ENCODE results near the gene GYG2.
"Not testable (repeated sequence)": the region's sequence is repeated elsewhere in the genome, so short reads cannot be mapped to it uniquely, and the experiment has no call there.

GYG2 gene

DNA sequence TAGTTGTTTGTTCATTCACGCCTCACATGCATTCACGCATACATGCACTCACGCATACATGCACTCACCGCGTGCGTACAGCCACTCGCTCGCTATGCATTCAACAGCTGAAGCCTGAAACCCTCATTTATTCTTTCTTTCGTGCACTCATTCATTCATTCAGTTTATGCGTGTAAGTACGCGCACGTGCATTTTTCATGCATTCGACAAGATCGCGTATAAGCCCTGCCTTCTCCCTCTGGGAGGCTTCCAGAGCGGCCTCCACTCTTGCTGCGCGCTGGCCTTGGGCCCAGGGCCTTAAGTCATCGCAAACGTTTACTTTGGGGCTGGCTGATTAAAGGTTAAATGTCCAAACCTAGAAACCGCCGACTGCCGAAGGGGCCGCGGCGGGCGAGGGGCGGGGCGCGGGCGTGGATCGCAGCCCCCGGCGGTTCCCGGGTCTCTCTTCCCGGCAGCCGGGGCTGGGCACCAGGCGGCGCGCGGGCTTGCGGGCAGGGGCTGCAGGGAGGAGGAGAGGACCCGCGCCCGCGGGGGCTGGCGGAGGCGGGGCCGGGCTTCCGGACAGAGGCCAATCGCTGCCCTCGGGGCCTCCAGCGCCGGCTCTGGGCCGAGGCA, at the start of gene GYG2:
GYG2 (plus strand) TSS at position 587 of the 615 bp plus-strand sequence. CDS start 1,259 bp downstream, outside the sequence.
- no peak for DNase-seq

DNA sequence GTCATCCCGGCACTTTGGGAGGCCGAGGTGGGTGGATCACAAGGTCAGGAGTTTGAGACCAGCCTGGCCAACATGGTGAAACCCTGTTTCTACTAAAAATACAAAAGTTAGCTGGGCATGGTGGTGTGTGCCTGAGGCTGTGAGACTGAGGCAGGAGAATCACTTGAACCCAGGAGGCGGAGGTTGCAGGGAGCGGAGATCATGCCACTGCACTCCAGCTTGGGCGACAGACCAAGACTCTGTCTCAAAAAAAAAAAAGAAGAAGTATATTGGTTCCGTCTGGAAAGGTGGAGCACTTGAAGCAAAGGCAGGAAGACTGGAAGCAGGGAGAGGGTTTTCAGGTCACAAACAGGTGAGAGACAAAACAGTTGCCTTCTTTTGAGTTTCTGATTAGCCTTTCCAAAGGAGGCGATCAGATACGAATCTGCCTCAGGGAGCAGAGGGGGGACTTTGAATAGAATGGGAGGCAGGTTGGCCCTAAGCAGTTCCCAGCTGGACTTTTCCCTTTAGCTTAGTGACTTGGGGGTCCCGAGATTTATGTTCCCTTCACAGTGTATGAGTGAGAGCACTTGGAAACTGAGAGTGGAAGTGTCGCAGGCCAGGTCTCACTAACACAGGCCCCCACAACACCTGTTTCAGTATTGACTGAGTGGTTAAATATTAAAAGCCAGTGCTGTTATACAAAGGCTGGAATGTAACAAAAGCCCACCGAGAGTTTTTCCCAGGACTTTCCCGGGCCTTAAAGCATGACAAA, 48.1 kb upstream of the GYG2 start:
- DNase-seq = not testable (repeated sequence)

DNA sequence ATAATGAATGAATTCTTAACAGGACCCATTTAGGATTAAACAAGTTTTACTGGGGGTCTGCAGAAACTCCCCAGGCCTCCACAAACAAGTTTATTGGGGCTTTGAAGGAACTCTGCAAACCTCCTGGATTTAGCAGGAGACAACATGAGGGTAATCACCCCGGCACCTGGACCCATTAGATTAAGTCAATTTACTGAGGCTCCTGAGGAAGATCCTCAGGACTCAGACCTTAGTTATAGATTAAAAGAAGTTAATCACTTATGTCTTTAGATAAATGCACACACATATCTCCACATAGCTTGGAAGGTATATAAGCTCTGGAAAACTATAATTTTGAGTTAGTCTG, 47.5 kb upstream of the GYG2 start:
- no peak for DNase-seq

DNA sequence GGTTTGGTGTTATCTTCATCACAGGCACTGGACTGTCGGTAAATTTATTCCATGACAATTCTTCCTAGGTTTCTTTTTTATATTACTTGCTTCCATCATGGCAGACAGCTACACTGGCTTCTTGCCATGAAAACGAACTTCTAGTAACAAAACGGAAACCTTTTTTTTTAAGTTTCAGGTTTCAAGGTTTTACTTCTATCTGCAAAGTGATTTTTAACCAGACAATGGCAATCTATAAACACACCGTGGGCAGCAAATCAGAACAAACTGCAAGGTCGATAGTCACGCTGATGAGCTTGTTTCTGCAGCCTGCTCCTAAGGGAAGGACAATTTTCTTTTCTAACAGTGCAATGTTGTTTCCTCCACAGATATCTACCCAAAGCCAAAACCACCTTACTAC, 47.0 kb upstream of the GYG2 start:
- DNase-seq = no peak

DNA sequence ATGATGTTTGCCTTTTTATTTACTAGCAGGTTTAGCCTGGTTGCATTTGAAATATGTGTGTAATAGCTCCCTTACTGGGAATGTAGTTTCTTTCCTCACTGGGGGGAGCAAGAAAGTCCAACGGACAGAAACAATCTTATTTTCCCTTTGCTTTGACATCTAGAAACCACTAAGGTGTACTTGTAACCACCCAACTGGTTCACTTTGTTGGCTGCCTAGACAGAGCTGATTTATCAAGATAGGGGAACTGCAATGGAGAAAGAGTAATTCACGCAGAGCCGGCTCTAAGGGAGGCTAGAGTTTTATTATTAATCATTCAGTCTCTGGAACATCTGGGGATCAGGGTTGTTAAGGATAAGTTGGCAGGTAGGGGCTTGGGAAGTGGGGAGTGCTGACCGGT, 46.6 kb upstream of the GYG2 start:
- no peak for DNase-seq

DNA sequence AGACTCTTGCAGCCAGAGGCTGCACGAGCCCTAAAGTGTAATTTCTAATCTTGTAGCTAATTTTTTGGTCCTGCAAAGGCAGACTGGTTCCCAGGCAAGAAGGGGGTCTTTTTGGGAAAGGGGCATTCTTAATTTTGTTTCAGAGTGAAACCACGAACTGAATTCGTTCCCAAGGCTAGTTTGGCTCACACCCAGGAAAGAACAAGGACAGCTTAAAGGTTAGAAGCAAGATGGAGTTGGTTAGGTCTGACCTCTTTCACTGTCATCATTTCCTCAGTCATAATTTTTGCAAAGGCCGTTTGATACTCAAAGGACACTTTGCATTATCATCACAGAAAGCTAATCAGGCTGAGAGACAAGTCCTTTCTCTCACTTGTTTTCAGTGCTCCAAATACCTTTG, 46.0 kb upstream of the GYG2 start:
- DNase-seq = no peak

DNA sequence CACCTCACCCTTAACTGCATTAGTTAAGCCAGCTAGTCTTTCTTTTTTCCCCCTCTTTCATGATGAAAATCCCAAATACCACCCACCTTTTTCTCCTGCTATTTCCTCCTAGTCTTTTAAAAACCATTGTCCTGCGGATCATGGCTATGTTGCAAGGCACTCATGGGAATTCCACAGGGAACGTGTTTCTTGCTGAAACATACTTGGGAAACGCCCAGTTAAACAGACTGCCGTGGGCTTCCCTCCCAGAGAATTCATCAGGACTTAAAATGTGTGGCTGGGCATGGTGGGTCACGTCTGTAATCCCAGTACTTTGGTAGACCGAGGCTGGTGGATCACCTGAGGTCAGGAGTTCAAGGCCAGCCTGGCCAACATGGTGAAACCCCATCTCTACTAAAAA, 44.7 kb upstream of the GYG2 start:
- DNase-seq = no peak

DNA sequence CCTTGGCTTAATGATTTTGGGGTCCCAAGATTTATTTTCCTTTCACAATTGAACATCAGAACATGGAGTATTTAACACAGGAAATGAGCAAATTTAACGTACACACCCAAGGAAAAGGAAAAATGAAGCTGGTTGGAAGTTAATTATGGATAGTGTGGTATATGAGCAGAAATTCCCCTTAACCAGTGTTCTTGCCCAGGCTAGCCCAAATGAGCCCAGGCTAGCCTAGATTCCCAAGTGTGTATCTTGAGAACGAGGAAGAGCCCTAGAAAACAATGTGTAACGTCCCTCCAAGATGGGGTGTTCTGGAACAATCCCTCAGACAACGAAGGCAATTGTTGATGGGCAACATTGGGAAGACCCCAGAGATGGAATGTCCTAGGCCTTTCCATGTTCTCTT, 43.2 kb upstream of the GYG2 start:
- DNase-seq = no peak

DNA sequence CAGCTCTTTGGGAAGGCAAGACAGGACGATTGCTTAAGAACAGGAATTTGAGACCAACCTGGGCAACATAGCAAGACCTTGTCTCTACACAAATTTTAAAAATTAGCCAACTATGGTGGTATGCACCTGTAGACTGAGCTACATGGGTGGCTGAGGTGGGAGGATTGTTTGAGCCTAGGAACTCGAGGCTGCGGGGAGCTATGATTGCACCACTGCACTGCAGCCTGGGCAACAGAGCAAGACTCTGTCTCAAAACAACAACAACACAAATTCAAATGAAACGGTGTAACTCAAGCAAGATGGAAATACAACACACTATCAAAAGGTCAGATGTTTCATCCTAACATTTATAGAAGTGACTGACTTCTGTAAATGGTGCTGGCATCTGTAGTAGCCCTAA, 39.8 kb upstream of the GYG2 start:
- no peak for DNase-seq

DNA sequence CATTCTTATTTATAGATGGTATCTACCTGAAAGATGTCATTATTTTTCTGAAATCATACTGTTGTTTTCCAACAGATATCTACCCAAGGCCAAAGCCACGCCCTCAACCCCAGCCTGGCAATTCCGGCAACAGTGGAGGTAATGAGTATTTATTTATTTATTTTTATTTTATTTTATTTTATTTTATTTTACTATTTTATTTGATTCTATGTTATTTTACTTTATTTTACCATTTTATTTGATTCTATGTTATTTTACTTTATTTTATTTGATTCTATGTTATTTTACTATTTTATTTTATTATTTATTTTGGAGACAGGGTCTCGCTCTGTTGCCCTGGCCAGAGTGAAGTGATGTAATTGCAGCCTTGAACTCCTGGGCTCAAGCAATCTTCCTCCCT, 39.2 kb upstream of the GYG2 start:
- no peak for DNase-seq

DNA sequence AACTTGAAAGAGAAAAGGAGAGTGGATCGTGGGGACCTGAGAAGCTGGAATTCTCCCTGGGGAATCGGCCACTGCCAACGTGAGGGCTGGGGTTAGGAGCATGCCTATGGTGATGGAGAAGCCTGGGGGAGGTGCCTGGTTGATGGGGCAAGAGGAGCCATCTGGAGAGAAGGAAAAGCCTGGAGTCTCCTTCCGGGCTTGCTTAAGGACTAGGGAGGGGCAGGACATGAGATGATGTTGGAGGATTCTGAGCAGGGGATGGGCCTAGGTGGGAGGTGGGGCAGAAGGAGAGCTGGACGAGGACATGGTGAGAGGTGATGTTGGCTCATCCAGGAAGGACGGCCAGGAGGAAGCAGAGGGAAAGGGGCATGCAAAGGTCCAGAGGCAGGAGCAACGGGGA, 35.0 kb upstream of the GYG2 start:
- no peak for DNase-seq

DNA sequence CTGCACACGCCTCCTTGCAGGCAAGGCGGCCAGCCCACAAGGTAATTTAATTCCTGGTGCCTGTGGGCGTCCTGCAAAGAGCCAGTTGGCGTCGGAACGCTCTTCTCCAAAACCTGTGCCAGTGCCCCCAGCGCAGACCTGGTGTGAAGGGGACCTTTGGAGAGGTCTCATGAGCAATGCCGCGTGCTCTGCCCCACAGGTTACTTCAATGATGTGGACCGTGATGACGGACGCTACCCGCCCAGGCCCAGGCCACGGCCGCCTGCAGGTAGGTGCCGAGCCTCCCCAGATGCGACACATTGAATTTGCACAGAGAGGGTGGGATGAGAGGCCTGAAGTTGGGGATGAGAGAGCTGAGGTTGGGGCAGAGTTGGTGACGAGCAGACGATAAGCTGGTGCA, 34.4 kb upstream of the GYG2 start:
- DNase-seq = no peak

DNA sequence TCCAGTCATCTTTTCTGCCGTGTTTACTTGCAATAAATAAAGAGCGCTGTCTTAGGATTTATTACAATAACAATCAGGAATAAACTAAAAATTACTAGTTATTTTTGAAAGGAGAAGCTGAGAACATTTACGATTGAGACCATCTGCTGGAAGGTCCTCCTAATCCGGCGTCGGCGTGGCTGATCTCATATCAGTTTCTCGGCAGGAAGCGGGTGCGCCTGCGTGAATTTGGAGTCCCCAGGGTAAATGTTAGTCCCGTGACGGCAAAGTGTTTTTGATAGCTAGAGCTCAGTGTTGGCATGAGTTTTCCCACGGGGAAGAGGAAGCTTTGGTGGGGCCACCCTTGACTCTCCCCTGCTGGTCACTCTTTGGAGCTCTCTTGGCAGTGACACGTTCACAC, 31.9 kb upstream of the GYG2 start:
- DNase-seq = peak; percentile 3

DNA sequence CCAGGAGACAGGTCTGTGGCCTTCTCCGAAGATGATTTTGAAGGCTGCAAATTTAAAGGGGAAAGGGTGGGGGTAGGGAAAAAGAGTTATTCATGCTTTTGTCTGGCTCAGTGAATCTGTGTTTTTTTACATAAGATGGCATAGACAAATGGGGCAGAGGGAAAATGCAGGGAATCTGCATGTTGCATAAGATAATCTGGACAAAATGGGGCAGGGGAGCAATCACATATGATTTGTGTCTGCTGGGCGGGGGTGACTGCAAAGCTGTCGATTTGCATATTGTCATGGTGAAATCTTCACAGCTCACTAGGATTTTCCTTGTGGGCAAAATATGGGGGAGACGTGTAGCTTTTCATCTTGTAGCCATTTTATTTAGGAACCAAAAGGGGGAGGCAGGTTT, 29.4 kb upstream of the GYG2 start:
- DNase-seq = no peak

DNA sequence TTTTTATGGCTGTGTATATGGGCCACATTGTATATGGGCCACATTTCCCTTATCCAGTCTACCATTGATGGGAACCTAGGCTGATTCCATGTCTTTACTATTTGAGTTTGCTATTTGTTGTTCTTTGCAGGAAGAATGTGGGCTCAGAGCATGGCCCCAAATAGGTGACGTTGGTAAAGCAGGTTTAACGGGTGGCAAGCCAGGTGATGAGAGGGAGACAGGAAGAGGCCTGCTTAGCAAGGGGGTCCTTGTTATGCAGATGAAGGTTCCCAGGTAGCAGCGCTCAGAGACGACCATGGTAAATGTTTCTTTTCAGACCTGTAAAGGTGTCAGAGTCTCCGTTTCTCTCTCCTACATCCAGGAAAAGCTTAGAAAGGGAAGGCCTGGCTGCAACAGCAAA, 28.8 kb upstream of the GYG2 start:
- DNase-seq = not testable (repeated sequence)

DNA sequence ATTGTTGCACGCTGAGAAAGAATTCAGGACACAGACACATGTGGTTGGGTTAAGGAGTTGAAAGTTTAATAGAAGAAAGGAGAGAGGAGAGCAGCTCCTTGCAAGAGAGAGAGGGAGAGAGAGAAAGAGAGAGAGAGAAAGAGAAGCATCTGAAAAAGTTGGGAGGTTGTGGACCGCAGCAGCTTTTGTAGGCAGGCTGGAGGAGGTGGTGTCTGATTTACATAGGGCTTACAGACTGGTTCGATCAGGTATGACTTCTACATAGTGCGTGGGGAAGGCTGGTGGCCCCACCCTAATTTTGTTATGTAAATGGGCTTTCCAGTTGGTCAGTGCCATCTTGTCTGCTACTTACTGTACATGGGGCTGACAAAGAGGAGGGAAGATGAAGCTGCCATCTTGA, 27.5 kb upstream of the GYG2 start:
- no peak for DNase-seq

DNA sequence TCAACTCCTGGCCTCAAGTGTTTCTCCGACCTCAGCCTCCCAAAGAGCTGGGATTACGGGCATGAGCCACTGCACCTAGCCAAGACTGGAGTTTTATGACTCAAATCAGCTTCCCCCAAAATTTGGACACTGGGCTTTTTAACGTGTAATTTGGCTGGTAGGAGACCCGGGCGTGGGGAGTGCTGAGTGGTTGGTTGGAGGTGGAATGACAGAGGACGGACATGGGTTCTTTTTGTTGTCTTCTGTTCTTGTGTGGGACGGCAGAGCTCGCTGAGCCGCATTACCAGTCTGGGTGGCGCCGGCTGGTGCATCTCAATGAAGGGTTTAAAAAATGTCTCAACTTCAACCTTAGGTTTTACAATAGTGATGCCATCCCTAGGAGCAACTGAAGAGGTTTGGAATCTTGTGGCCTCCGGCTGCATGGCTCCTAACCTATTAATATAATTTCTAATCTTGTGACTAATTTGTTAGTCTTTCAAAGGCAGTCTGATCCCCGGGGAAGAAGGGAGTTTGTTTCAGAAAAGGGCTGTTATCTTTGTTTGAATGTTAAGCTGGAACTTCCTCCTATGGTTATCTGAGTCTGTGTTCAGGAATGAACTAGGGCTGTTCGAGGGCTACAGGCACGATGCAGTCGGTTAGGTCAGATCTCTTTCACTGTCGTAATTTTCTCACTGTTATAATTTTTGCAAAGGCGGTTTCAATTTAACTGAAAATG, 26.2 kb upstream of the GYG2 start:
- not testable (repeated sequence) for DNase-seq

DNA sequence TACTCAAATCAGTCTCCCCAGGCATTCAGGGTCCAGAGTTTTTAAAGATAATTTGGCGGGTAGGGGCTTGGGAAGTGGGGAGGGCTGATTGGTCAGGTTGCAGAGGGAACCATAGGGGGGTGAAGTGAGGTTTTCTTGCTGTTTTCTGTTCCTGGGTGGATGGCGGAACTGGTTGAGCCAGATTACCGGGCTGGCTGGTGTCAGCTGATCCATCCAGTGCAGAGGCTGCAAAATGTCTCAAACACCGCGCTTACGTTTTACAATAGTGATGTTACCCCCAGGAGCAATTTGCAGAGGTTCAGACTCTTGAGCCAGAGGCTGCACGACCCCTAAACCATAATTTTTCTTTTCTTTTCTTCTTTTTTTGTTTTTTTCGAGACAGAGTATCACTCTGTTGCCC, 25.2 kb upstream of the GYG2 start:
- DNase-seq = not testable (repeated sequence)

DNA sequence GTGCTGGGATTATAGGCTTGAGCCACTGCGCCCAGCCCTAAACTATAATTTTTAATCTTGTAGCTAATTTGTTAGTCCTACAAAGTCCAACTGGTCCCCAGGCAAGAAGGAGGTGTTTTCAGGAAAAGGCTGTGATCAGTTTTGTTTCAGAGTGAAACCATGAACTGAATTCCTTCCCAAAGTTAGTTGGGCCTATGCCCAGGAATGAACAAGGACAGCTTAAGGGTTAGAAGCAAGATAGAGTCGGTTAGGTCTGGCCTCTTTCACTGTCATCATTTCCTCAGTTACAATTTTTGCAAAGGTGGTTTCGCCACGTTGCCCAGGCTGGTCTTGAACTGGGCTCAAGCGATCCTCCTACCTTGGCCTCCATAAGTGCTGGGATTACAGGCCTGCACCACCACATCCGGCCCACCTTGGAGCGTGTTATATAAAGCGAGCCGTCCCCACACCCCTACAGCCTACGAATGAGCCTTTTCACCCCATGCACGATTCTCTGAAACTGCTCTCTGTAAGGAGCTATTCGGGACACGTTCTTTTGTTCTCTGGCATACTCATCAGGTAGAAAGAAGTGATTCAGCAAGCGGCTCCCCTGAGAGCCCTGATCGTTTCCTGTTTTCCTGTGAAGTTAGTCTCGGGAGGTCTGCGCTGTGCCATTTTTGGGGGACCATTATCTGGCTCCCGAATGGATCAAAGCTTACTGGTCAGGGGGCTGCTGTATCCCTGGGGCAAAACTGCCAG, 24.5 kb upstream of the GYG2 start:
- not testable (repeated sequence) for DNase-seq

DNA sequence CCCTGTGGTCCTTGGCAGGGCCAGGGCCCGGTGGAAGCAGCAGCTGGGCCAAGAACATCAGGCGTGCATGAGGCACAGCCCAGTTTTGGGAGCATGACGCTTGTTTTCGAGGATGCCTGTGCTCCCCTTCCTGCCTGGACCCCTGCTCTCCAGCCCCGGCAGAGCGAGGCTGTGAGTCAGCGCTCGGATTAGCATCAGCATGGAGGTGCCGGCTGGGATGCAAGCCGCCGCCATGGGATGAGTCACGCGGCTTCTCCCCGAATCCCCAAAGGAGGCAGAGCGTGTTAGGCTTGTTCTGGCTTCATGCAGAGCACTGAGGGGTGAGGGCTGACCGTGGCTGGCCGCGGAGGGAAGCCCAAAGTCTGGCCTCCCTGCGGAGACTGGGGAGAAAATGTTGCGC, 23.9 kb upstream of the GYG2 start:
- not testable (repeated sequence) for DNase-seq

DNA sequence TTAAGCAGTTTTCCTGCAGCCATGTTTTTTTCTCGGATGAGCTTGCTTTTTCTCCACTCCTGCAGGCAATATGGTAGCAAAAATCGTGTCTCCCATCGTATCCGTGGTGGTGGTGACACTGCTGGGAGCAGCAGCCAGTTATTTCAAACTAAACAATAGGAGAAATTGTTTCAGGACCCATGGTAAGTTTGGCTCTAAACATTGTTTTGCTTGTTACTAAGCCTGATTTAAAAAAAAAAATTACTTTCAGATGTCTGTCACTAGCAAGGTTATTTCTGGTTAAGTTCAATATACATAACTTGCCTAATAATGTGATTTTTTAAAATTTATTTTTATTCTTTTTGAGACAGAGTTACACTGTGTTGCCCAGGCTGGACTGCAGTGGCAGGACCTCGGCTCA, 17.5 kb upstream of the GYG2 start:
- DNase-seq = no peak

DNA sequence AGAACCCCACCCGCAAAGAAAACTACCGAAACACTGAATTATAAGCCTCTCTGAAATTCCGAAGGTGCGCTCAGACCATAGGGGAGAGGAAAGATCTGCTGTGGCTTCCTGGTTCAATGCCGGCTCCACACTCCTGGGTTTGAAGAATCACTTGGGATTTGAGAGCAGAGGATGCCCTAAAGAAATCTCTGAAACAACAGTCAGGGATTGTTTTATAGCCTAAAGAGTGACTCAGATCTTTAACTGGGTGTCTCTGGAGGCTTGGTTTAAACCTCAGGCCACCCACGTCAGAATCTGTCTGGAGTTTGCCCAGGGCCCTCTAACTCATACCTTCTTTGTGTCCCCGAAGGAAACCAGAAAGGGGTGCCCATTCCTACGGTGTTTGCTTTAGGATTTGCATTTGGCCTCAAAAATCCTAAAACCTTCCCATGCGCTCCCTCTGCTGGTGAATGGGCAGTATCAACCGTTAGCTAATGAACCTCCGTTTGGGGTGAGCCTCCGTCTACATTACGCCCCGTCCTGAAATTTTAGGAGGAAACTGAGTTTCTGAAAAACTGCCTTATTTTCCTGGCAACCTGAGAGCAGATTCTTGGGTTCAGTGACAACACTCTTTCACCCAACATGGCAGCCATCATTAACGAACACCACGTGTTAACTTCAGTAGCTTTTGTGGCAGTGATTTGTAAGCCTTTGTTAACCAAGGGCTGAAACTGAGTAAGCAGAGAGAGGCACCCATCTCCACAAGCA, 16.4 kb upstream of the GYG2 start:
- DNase-seq = peak; percentile 69

DNA sequence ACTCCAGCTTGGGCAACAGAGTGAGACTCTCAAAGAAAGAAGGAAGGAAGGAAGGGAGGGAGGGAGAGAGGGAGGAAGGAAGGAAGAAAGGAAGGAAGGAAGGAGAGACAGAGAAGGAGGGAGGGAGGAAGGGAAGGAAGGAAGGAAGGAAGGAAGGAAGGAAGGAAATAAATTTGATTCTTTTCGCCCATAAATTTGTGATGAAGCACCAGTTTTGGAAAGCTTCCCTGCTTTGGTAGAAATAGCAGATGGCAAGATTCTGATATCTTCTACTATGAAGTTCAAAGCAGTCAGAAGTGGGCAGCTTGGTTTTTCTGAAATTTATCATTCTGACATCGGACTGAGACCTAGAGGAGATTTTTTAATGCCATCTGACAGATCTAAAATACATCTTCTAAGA, 11.7 kb upstream of the GYG2 start:
- no peak for DNase-seq

All from CD4-positive, alpha-beta T cell treated with Interleukin-6 for 4 hours (primary cell).